ENCODE data around the gene EXD3. TPM values are rescaled to one million over a fixed set of nuclear protein-coding genes. Genes with fewer than 3 reads are reported as not detected.

The EXD3 gene
- polyA plus RNA-seq, 1 of the 3 experiments (the other 2 are of a cell fraction) = 11.5 TPM

DNA sequence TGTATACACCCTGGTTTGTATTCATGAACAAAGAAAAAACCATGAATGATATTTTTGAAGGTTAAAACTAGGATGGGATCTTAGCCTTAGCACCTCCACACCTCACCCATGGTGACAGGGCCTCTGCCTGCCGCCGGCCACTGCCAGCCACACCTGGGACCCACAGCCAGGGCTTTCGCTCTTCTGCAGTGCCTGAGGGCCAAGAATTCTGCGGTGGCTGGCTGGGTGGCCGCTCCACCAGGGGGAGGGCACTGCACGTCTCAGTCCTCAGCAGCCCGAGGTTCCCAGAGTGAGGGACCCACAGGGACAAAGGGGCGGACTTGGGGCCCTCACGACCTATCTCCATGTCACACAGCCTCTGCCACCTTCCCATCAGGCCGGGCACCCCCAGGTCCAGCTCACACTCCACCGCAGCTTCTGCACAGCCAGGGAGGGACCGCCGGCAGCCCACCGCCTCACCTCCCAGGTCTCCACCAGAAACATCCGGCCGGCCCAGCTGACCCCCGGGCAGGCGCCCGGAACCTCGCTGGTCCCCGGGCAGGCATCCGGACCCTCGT is 6.9 kb downstream of the EXD3 start:
- Histone ChIP-seq H3K4me2 (no peak overlapping the region), H3K9me3 (no peaks in the 10 kb centered on the region), H3K9ac (no peak overlapping the region), H3F3A (replicated peaks; ENCODE audit: insufficient read depth) (peaks cover 16% of the 10 kb centered on the region), H3K27me3 (ENCODE audit: insufficient read depth) (no peaks in the 10 kb centered on the region), H3K9me2 (no peaks in the 10 kb centered on the region), H4K20me1 (ENCODE audit: insufficient read depth) (0 out of 2 replicates have a peak, but pooled peaks cover 3% of the 10 kb centered on the region), H3K4me1 (ENCODE audit: control insufficient read depth in 1 of 2, insufficient read depth in 2 of 2, low read depth in 1 of 2, low read length in 1 of 2) (peaks cover 0 to 13% of the 10 kb centered on the region in 2 experiments; a peak in 3 of 4 replicates), H3K36me3 (replicated peaks in 1 of 2; ENCODE audit: control insufficient read depth in 1 of 2, insufficient read depth in 2 of 2, low read length in 1 of 2) (no peaks in the 10 kb centered on the region), H3K4me3 (ENCODE audit: low read depth in 2 of 2, low read length in 1 of 2) (no peak overlapping the region), H2AFZ (ENCODE audit: low read depth) (no peak overlapping the region), H3K79me2 (ENCODE audit: insufficient read depth) (peaks cover 34% of the 10 kb centered on the region), H3K27ac (ENCODE audit: low read depth in 2 of 2, low read length in 1 of 2) (no peak overlapping the region)
- no peak for TF ChIP-seq YY1 (IDR thresholded peaks at IDR 0.05; ENCODE audit: low read depth)
- ChIA-PET POLR2A (no interaction called here), CTCF (interaction anchor here (0.6 to 0.9 kb wide), 2 partner anchors 44 to 114 kb away, joined by 3 read pairs; partner anchors contain the start of gene NRARP)
- 97% methylated on average over 20 of the region's 23 CpGs for WGBS (ENCODE audit: low lambda C conversion rate)
- DNase-seq = no peak

DNA sequence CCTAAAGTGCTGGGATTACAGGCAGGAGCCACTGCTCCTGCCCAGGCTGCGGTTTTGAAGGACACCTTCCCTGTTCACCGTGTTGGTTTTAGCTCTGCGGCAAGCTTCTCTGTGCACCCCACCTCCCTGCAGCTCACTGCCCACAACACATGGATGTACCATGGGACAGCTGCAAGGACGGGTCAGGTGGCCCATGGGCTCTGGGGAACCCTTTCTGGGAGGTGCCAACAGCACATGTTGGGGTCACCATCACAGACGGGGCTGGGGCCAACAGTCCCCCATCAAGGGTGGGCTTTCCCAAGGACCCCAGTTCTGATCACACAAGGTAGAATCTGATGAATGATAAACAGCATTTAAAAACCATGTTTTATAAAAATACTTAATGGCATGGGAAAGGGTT is 7.5 kb downstream of the EXD3 start:
- Histone ChIP-seq H3K9me2 (no peaks in the 10 kb centered on the region), H3K36me3 (replicated peaks in 1 of 2; ENCODE audit: control insufficient read depth in 1 of 2, insufficient read depth in 2 of 2, low read length in 1 of 2) (no peaks in the 10 kb centered on the region), H3K4me1 (ENCODE audit: control insufficient read depth in 1 of 2, insufficient read depth in 2 of 2, low read depth in 1 of 2, low read length in 1 of 2) (peaks cover 0 to 19% of the 10 kb centered on the region in 2 experiments; a peak in 3 of 4 replicates), H3K27me3 (ENCODE audit: insufficient read depth) (no peaks in the 10 kb centered on the region), H3K9ac (no peak overlapping the region), H3K4me2 (no peak overlapping the region), H3K4me3 (ENCODE audit: low read depth in 2 of 2, low read length in 1 of 2) (no peak overlapping the region), H2AFZ (ENCODE audit: low read depth) (no peak overlapping the region), H3K27ac (ENCODE audit: low read depth in 2 of 2, low read length in 1 of 2) (no peak overlapping the region), H3F3A (replicated peaks; ENCODE audit: insufficient read depth) (peaks cover 16% of the 10 kb centered on the region), H3K79me2 (ENCODE audit: insufficient read depth) (peaks cover 31% of the 10 kb centered on the region), H4K20me1 (ENCODE audit: insufficient read depth) (0 out of 2 replicates have a peak, but pooled peaks cover 4% of the 10 kb centered on the region), H3K9me3 (no peaks in the 10 kb centered on the region)
- WGBS (ENCODE audit: low lambda C conversion rate) = 93% methylated on average over 3 of the region's 5 CpGs
- TF ChIP-seq MXI1 (IDR thresholded peaks at IDR 0.05; ENCODE audit: low read depth, low read length) (no peak), TEAD4 (IDR thresholded peaks at IDR 0.05; ENCODE audit: borderline replicate concordance, insufficient read depth) (no peak), SIN3A (IDR thresholded peaks at IDR 0.05; ENCODE audit: borderline replicate concordance, low read depth, low read length) (no peak)
- TF ChIP-seq, protein P1, sequence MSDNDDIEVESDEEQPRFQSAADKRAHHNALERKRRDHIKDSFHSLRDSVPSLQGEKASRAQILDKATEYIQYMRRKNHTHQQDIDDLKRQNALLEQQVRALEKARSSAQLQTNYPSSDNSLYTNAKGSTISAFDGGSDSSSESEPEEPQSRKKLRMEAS (IDR thresholded peaks at IDR 0.05; ENCODE audit: low read depth) = no peak
- TF ChIP-seq, protein P2, sequence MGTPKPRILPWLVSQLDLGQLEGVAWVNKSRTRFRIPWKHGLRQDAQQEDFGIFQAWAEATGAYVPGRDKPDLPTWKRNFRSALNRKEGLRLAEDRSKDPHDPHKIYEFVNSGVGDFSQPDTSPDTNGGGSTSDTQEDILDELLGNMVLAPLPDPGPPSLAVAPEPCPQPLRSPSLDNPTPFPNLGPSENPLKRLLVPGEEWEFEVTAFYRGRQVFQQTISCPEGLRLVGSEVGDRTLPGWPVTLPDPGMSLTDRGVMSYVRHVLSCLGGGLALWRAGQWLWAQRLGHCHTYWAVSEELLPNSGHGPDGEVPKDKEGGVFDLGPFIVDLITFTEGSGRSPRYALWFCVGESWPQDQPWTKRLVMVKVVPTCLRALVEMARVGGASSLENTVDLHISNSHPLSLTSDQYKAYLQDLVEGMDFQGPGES (IDR thresholded peaks at IDR 0.05; ENCODE audit: low read depth, low read length) = no peak
- TF ChIP-seq, protein P3, sequence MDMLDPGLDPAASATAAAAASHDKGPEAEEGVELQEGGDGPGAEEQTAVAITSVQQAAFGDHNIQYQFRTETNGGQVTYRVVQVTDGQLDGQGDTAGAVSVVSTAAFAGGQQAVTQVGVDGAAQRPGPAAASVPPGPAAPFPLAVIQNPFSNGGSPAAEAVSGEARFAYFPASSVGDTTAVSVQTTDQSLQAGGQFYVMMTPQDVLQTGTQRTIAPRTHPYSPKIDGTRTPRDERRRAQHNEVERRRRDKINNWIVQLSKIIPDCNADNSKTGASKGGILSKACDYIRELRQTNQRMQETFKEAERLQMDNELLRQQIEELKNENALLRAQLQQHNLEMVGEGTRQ (IDR thresholded peaks at IDR 0.05; ENCODE audit: borderline replicate concordance, low read depth, low read length) = no peak
- ChIA-PET POLR2A (no interaction called here), CTCF (interaction anchor here (0.8 kb wide), 1 partner anchor 113 kb away, joined by 3 read pairs; the partner anchor contains the start of gene NRARP)
- no peak for DNase-seq

Data from SK-N-SH (cell line).